ENCODE results near the gene IQSEC3. TPM values are rescaled to one million over a fixed set of nuclear protein-coding genes. Genes with fewer than 3 reads are reported as not detected.
"Not testable (repeated sequence)": the region's sequence is repeated elsewhere in the genome, so short reads cannot be mapped to it uniquely, and the experiment has no call there.

Gene IQSEC3
- polyA plus RNA-seq, 4 donors = under 0.01 to 1.5 (median 1.4) TPM; not detected in 1

- WGBS, 3 donors = 71 to 86% (median 84%) methylated on average over 15 to 23 of the region's 23 CpGs
- Histone ChIP-seq H3K9me3 (ENCODE audit: control insufficient read depth in 2 of 2, insufficient read depth in 1 of 2, low read depth in 1 of 2, low read length in 1 of 2) (no peaks in the 10 kb centered on the region), H3K4me3 (ENCODE audit: low read depth in 1 of 3, low read length in 3 of 3) (no peak overlapping the region), H3K4me1 (ENCODE audit: control insufficient read depth in 3 of 3, insufficient read depth in 2 of 3, low read depth in 1 of 3, low read length in 2 of 3) (no peaks in the 10 kb centered on the region), H3K36me3 (ENCODE audit: control insufficient read depth in 3 of 3, insufficient read depth in 2 of 3, low read depth in 1 of 3, low read length in 3 of 3) (no peaks in the 10 kb centered on the region), H3K27ac (ENCODE audit: low read depth in 1 of 3, low read length in 2 of 3) (no peak overlapping the region), H3K27me3 (ENCODE audit: control insufficient read depth in 3 of 3, insufficient read depth in 3 of 3, low read length in 3 of 3) (no peaks in the 10 kb centered on the region)
- DNase-seq = no peak
- no peak for FAIRE-seq
These were observed 59.0 kb downstream of the IQSEC3 start for GRCh38 chr12:125566-125965.

GRCh38 chr12:128079-128478 is 61.5 kb downstream of the IQSEC3 start:
- Histone ChIP-seq H3K4me1 (ENCODE audit: control insufficient read depth in 3 of 3, insufficient read depth in 2 of 3, low read depth in 1 of 3, low read length in 2 of 3) (no peaks in the 10 kb centered on the region), H3K9me3 (ENCODE audit: control insufficient read depth in 2 of 2, insufficient read depth in 1 of 2, low read depth in 1 of 2, low read length in 1 of 2) (no peaks in the 10 kb centered on the region), H3K36me3 (ENCODE audit: control insufficient read depth in 3 of 3, insufficient read depth in 2 of 3, low read depth in 1 of 3, low read length in 3 of 3) (no peaks in the 10 kb centered on the region), H3K4me3 (ENCODE audit: low read depth in 1 of 3, low read length in 3 of 3) (no peak overlapping the region), H3K27me3 (ENCODE audit: control insufficient read depth in 3 of 3, insufficient read depth in 3 of 3, low read length in 3 of 3) (no peaks in the 10 kb centered on the region), H3K27ac (ENCODE audit: low read depth in 1 of 3, low read length in 2 of 3) (no peak overlapping the region)
- DNase-seq = no peak
- FAIRE-seq = no peak
- WGBS, 3 donors = 65 to 76% (median 70%) methylated on average over 5 of the region's 5 CpGs

- Histone ChIP-seq H3K9me3 (ENCODE audit: control insufficient read depth in 2 of 2, insufficient read depth in 1 of 2, low read depth in 1 of 2, low read length in 1 of 2) (no peaks in the 10 kb centered on the region), H3K4me3 (ENCODE audit: low read depth in 1 of 3, low read length in 3 of 3) (no peak overlapping the region), H3K4me1 (ENCODE audit: control insufficient read depth in 3 of 3, insufficient read depth in 2 of 3, low read depth in 1 of 3, low read length in 2 of 3) (peaks cover 0 to 4% (median 0%) of the 10 kb centered on the region in 3 donors), H3K27me3 (ENCODE audit: control insufficient read depth in 3 of 3, insufficient read depth in 3 of 3, low read length in 3 of 3) (no peaks in the 10 kb centered on the region), H3K36me3 (ENCODE audit: control insufficient read depth in 3 of 3, insufficient read depth in 2 of 3, low read depth in 1 of 3, low read length in 3 of 3) (no peaks in the 10 kb centered on the region), H3K27ac (ENCODE audit: low read depth in 1 of 3, low read length in 2 of 3) (no peak overlapping the region)
- WGBS, 3 donors = 72 to 81% (median 78%) methylated on average over 10 of the region's 10 CpGs
- FAIRE-seq = no peak
- no peak for DNase-seq
These were observed 62.4 kb downstream of the IQSEC3 start for GRCh38 chr12:129001-129400.

GRCh38 chr12:130519-130918 is 64.0 kb downstream of the IQSEC3 start:
- Histone ChIP-seq H3K36me3 (ENCODE audit: control insufficient read depth in 3 of 3, insufficient read depth in 2 of 3, low read depth in 1 of 3, low read length in 3 of 3) (no peaks in the 10 kb centered on the region), H3K9me3 (ENCODE audit: control insufficient read depth in 2 of 2, insufficient read depth in 1 of 2, low read depth in 1 of 2, low read length in 1 of 2) (no peaks in the 10 kb centered on the region), H3K4me1 (ENCODE audit: control insufficient read depth in 3 of 3, insufficient read depth in 2 of 3, low read depth in 1 of 3, low read length in 2 of 3) (peaks cover 0 to 8% (median 0%) of the 10 kb centered on the region in 3 donors), H3K27ac (ENCODE audit: low read depth in 1 of 3, low read length in 2 of 3) (no peak overlapping the region), H3K4me3 (ENCODE audit: low read depth in 1 of 3, low read length in 3 of 3) (no peak overlapping the region), H3K27me3 (ENCODE audit: control insufficient read depth in 3 of 3, insufficient read depth in 3 of 3, low read length in 3 of 3) (no peaks in the 10 kb centered on the region)
- DNase-seq (no peak), FAIRE-seq (no peak)
- WGBS, 3 donors = 92 to 98% (median 95%) methylated on average over 5 of the region's 5 CpGs

- H3K27me3 ChIP-seq (ENCODE audit: control insufficient read depth in 3 of 3, insufficient read depth in 3 of 3, low read length in 3 of 3) = no peaks in the 10 kb centered on the region
- FAIRE-seq = no peak
- no peak overlapping the region for H3K27ac ChIP-seq (ENCODE audit: low read depth in 1 of 3, low read length in 2 of 3)
- DNase-seq = no peak
- no peak overlapping the region for H3K4me3 ChIP-seq (ENCODE audit: low read depth in 1 of 3, low read length in 3 of 3)
- H3K9me3 ChIP-seq (ENCODE audit: control insufficient read depth in 2 of 2, insufficient read depth in 1 of 2, low read depth in 1 of 2, low read length in 1 of 2) = no peaks in the 10 kb centered on the region
- 85 to 92% (median 89%) methylated on average over 11 to 12 of the region's 12 CpGs for WGBS, 3 donors
- no peaks in the 10 kb centered on the region for H3K36me3 ChIP-seq (ENCODE audit: control insufficient read depth in 3 of 3, insufficient read depth in 2 of 3, low read depth in 1 of 3, low read length in 3 of 3)
- H3K4me1 ChIP-seq (ENCODE audit: control insufficient read depth in 3 of 3, insufficient read depth in 2 of 3, low read depth in 1 of 3, low read length in 2 of 3) = peaks cover 0 to 11% (median 0%) of the 10 kb centered on the region in 3 donors
These were observed 64.4 kb downstream of the IQSEC3 start for GRCh38 chr12:131008-131407.

GRCh38 chr12:131732-132495 is 65.3 kb downstream of the IQSEC3 start:
- peaks cover 0 to 11% (median 0%) of the 10 kb centered on the region in 3 donors for H3K4me1 ChIP-seq (ENCODE audit: control insufficient read depth in 3 of 3, insufficient read depth in 2 of 3, low read depth in 1 of 3, low read length in 2 of 3)

GRCh38 chr12:133616-134232 is 67.2 kb downstream of the IQSEC3 start:
- H3K4me1 ChIP-seq (ENCODE audit: control insufficient read depth in 3 of 3, insufficient read depth in 2 of 3, low read depth in 1 of 3, low read length in 2 of 3) = peaks cover 0 to 11% (median 0%) of the 10 kb centered on the region in 3 donors
- not testable (repeated sequence) for H3K27me3 ChIP-seq (ENCODE audit: control insufficient read depth in 3 of 3, insufficient read depth in 3 of 3, low read length in 3 of 3); H3K4me3 ChIP-seq (ENCODE audit: low read depth in 1 of 3, low read length in 3 of 3); FAIRE-seq; H3K27ac ChIP-seq (ENCODE audit: low read depth in 1 of 3, low read length in 2 of 3); H3K9me3 ChIP-seq (ENCODE audit: control insufficient read depth in 2 of 2, insufficient read depth in 1 of 2, low read depth in 1 of 2, low read length in 1 of 2); H3K36me3 ChIP-seq (ENCODE audit: control insufficient read depth in 3 of 3, insufficient read depth in 2 of 3, low read depth in 1 of 3, low read length in 3 of 3); DNase-seq
- WGBS, 3 donors = 84 to 85% (median 85%) methylated on average over 7 of the region's 7 CpGs

More at GRCh38 chr12:131732-132495, 65.3 kb downstream of the IQSEC3 start:
- Histone ChIP-seq H3K9me3 (ENCODE audit: control insufficient read depth in 2 of 2, insufficient read depth in 1 of 2, low read depth in 1 of 2, low read length in 1 of 2) (no peaks in the 10 kb centered on the region), H3K27ac (ENCODE audit: low read depth in 1 of 3, low read length in 2 of 3) (no peak overlapping the region), H3K36me3 (ENCODE audit: control insufficient read depth in 3 of 3, insufficient read depth in 2 of 3, low read depth in 1 of 3, low read length in 3 of 3) (no peaks in the 10 kb centered on the region), H3K27me3 (ENCODE audit: control insufficient read depth in 3 of 3, insufficient read depth in 3 of 3, low read length in 3 of 3) (no peaks in the 10 kb centered on the region), H3K4me3 (ENCODE audit: low read depth in 1 of 3, low read length in 3 of 3) (no peak overlapping the region)
- DNase-seq (peak in 1 of 2 donors; percentile 39), FAIRE-seq (no peak)
- 61 to 76% (median 63%) methylated on average over 12 of the region's 12 CpGs for WGBS, 3 donors

GRCh38 chr12:135138-135537 is 68.6 kb downstream of the IQSEC3 start:
- Histone ChIP-seq H3K27ac (ENCODE audit: low read depth in 1 of 3, low read length in 2 of 3) (peak overlapping the region in 1 of 3 donors; percentile 13), H3K27me3 (ENCODE audit: control insufficient read depth in 3 of 3, insufficient read depth in 3 of 3, low read length in 3 of 3) (peaks cover 0 to 19% (median 0%) of the 10 kb centered on the region in 3 donors)
- no peak for FAIRE-seq

More at GRCh38 chr12:135138-135537, 68.6 kb downstream of the IQSEC3 start:
- peak; percentile 49 to 62 for DNase-seq
- H3K4me1 ChIP-seq (ENCODE audit: control insufficient read depth in 3 of 3, insufficient read depth in 2 of 3, low read depth in 1 of 3, low read length in 2 of 3) = peaks cover 0 to 22% (median 0%) of the 10 kb centered on the region in 3 donors
- 14 to 43% (median 28%) methylated on average over 2 of the region's 2 CpGs for WGBS, 3 donors
- H3K4me3 ChIP-seq (ENCODE audit: low read depth in 1 of 3, low read length in 3 of 3) = no peak overlapping the region
- H3K36me3 ChIP-seq (ENCODE audit: control insufficient read depth in 3 of 3, insufficient read depth in 2 of 3, low read depth in 1 of 3, low read length in 3 of 3) = no peaks in the 10 kb centered on the region
- H3K9me3 ChIP-seq (ENCODE audit: control insufficient read depth in 2 of 2, insufficient read depth in 1 of 2, low read depth in 1 of 2, low read length in 1 of 2) = no peaks in the 10 kb centered on the region
